DMS114 treated with DMSO at 0.1 percent for 48 hours (cell line): Measurements from ENCODE around the gene COL28A1.
"Not testable (repeated sequence)": the region's sequence is repeated elsewhere in the genome, so short reads cannot be mapped to it uniquely, and the experiment has no call there.

Experiments used
- DNase-seq: peaks from one replicate; lab custom pipeline; 2025; ENCODE audit not compliant: unreplicated experiment; lab: John Stamatoyannopoulos, UW

The COL28A1 gene

DNA sequence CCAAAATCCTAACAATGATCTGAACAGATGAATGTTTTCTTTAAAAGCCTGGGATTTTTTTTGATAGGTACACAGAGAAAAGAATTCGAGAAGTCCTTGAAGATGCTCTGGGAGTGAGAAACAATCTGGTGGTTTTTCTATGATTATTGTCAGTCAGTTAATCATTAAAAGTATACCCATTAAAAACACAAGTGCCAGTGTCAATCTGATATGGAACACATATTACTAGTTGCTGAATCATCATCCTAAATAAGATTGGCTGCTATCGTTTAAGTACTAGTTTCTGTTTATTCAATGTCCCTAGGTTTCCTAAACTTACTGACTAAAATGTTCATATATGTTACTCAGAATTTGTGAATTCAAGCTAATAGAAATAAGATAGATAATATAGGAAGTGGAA is 16.1 kb downstream of the COL28A1 start:
- DNase-seq, result no peak

DNA sequence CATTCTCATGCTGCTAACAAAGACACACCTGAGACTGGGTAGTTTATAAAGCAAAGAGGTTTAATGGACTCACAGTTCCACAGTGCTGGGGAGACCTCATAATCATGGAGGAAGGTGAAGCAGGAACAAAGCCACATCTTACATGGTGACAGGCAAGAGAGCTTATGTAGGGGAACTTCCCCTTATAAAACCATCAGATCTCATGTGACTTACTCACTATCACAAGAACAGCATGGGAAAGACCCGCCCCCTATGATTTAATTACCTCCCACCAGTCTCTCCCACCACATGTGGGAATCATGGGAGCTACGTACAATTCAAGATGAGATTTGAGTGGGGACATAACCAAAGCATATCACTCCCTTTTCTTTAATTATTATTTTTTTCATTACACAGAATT is 16.6 kb downstream of the COL28A1 start:
- no peak for DNase-seq

DNA sequence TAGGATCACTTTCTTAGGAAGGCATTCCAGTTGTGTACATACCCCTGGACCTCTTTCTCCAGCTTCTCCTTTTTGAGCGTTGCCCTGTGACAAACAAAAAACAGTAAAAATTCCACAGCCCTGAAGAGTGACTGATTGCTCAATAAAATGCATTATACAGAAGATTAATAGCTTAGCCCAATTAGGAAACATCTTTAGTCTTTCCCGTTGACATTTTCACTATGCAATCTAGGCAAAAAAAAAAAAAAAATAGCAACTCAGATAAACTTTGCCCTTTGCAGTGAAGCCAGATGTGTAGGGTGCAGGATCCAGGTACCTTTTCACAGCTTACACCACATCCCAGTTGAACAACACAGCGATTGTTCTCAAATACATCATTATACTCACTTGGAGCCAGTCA is 17.9 kb downstream of the COL28A1 start:
- DNase-seq, result no peak

DNA sequence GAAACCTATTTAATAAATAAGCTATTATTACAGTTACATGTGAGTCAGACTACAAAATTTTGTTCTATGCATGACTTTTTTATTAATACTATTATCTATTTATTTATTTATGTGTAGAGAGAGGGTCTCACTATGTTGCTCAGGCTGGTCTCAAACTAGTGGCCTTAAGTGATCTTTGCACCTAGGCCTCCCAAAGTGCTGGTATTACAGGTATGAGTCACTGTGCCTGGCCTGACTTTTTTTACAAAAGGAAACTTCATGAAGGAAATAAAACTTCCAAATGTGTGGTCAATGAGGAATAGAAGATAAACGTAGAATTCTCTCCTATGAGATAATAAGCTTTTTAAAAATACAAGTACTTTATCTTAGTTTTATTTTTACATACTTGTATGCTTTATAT is 19.0 kb downstream of the COL28A1 start:
- no peak for DNase-seq

DNA sequence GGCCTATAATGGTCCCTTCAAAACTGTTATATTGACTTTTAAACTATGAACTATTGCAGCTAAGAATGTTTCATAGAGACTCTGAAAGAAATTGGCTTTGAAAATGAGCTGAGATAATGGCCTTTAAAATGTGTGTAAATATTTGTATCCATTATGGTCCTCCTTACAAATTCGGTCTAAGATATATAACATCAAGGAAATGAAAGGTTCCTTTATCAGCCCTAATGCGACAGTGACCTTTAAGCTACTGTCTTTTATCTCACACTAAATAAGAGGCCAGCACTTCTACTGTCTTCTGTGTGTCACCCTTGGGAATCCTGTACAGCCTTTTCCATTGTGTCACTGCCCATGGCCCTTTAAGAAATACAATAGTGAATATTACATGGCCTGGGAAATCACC is 19.5 kb downstream of the COL28A1 start:
- no peak for DNase-seq

DNA sequence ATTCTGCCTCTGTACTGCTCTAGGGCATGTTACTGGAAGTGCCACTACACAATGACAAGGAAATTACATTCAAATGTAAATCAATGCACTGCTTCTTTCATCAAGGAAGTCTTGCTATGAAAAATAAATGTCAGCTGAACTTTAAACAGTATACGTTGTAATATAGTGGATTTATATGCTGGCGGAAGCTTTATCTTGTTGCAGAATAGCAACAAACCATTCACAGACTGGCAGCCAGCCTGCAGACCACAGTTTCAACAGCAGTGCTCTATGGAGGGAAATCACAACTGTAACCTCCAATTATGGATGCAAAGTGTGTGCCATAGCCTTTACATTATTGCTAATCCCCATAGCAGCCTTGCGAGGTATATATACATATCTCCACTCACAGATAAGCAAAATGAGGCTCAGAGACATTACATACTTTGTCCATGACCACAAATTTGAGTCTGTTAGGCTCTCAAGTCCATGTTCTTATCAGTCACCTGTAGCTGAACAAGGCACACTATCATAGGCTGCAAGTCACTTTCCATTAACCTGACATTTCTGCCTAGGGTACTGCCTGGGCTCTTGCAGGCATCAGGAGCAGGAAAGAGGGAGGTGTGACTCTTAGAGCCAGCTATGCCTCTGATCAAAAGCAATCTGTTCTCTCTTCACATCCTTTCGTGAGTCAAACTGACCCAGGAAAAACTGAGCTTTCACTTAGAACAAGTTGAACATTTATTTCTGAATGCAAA is 22.6 kb downstream of the COL28A1 start:
- DNase-seq, result no peak

DNA sequence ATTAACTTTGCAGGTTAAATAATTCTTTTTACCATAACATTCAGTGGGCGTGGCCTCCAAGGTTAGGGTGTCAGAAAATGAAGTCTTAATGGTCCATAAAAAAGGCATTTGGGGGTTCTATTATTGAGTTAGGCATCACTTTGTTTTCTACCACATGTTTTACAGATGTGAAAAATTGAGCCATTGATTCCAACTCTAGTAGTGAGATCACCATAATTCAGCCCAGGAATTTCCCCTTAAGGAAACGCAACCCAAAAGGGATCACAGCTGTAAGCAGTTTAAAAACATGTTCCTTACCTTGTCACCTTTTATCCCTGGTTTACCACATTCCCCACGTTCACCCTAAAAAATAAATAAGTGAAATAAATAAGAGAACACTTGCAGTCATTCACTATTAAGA is 24.9 kb downstream of the COL28A1 start:
- DNase-seq, result no peak

DNA sequence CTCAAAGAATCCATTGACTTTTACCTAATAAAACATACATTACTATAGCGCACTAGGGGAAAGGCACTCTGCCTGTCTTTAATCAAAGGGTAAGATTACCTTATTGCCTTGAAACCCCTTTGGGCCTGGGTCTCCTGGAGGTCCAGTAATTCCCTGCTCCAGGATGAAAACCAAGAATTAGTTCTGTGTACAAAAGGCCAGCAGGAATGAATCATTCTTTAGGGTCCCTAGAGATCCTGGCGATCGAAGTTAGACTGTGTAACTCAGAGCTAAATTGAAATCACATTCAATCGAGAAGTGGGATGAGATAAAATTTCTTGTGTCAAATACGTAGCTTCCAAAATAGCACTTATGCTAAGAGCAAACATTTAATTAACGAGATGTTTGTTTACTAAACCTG is 29.8 kb downstream of the COL28A1 start:
- no peak for DNase-seq

DNA sequence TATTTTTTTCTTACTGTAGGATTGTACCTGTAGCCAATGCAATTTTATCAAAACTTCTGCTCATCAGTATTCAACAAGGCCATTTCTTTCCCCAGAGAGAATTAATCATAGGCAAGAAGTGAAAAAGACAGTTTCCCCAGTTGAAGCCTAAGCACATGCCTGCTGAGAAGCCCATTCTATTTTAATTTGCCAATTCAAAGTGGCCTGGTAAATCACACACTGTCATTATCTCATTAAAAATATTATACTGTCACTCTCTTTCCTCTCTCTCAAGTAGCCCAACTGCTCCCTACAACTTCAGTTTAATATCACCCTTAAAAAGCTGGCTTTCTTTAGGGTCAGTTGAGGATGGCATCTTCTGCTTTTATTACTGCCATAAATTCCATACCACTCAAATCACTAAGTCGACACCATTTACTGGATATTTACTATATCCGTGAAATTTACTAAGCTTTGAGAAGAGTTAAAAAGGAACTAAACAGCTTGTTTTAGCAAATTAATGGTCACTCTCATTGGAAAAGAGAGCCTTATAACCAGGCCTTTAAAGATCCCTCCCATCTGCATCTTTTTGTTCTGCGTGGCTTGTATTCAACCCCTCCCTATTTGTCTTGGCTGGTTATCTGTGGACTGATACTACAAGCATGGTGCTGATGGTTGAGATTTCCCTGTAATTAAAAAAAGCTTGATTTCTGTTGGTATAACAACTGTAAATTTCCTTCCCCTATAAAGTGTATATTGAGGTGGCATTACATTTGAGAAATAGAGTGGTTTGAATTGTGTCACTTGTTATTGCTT is 30.6 kb downstream of the COL28A1 start:
- DNase-seq, result no peak

DNA sequence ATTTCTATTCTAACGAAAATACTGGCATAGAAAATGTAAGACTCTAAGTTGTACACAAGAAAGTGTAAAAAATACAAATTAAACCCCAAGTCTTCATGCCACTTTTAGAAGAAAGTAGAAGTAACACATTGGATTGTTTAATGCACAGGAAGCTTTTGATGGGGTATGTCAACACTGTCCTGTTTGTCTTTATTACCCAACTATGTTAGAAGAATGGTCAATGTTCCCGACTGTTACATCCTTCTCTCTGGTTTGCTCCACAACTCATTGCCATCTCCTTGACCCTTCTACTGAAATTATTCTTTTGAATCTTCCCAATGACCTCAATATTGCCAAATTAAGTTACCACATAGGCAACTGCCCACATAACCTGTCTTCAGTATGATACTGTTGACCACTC is 35.8 kb downstream of the COL28A1 start:
- DNase-seq, result no peak

DNA sequence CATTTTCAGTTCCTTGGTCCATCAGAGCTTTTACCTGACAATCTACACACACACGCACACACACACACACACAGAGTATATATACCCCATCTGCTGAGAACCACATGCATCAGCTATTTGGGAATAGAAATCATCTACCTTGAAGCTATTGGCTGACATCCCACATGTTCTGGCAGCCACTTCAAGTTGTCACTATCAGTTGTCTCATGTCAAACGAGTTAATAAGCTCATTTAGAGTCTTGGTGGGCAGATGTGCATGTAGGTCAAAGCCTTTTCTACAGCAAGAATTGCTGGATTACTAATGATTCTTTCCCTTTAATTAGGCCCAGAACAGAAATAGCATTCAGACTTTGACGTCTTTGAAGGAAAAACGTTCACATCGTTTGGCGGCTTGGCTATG is 36.8 kb downstream of the COL28A1 start:
- no peak for DNase-seq

DNA sequence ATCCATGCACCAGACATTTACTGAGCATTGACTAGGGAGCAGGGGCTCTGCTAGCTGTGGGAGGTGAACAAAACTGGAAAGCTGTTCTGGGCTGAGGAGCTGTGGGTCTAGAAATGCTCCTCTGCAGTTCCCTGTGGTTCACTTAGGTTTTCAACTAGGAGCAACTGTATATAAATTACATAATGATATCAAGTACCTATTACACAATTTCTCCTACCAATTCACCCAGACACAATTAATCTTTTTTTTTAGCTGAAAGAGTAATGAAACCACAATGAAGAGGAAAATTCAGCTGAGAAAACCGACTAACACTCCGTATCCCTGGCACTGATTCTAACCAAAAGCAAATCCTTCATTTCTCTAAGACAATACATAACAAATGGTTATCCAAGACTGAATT is 39.4 kb downstream of the COL28A1 start:
- DNase-seq, result no peak

DNA sequence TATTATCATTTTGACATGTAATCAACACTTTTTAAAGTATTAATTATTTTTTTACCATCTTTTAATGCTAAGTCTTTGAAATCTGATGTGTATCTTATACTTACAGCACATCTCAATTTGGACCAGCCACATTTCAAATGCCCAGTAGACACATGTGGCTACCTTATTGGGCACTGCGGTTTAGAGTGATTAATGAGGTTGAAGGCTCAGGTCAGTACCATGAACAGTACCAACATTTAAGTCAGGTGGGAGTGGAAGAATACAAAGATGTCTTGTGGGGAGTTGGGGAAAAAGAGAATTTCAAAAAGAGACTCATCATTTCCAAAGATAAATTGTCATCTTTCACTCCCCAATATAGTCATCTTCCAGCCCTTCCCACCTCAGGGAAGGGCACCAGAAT is 40.5 kb downstream of the COL28A1 start:
- DNase-seq, result no peak

DNA sequence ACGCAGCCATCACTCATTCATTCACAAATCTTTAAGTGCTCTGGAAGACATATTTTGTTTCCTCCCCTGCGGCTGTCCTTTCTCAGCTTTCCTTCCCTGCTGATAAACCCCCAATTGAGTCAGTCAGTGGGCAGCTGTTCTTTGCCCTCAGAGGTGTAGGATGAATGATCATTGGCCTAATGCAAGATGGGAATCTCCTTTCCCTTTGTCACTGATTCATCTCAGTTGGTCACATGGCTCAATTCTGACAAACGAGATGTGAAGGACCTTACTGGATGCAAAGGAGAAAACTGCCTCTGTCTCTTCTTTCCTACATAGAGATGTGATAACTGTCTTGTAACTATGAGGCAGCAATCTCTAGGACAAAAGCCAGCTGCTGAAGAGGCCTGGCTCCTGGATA is 44.6 kb downstream of the COL28A1 start:
- DNase-seq, result no peak

DNA sequence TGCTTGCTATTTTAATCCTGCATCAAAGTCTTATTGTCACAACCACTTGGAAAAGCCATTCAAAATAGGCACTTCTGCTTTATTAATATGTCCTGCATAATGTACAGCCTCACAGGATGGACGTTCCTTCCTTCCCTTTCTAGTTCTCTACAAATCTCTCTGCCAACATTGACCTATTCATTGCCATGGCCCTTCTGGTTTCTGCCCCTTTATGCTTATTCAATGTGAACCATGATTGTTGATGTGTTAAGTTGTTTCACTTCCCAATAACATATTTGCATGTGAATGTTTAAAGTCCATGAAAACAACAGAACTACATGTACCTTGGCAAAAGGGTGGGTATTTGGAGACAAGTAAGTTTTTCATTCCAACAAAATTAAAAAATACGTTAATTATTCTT is 45.7 kb downstream of the COL28A1 start:
- no peak for DNase-seq

DNA sequence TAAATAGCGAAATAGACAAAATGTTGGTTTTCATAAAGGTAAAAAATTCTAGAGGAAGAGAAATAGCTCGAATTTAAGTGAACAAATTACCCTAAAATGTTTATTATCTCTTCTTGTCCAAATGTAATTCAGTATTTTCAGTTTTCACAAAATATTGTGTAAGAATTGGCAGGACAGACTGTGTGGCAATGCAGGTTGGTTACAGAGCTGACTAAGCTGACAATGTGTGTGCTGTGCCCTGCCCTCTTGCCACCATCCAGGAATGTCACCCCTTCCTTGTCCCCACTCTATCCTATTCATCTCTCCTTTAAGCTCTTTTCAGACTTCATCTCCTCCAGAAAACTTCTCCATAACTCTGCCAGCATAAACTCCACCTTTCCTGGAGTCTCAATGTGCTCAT is 46.1 kb downstream of the COL28A1 start:
- no peak for DNase-seq

DNA sequence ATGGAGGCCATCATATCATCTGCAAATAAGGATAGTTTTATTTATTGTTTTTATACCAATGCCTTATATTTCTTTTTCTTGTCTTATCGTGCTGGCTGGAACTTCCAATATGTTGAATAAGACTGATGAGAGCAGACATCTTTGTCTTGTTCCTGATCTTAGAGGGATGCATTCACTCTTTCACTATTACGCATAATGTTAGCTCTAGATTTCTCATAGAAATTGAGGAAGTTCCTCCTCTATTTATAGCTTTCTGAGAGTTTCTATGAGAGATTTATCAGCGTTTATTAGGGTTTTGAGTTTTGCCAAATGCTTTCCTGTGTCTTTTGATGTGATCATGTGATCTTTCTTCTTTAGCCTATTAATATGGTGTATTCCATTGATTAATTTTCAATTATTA is 49.3 kb downstream of the COL28A1 start:
- DNase-seq, result no peak

DNA sequence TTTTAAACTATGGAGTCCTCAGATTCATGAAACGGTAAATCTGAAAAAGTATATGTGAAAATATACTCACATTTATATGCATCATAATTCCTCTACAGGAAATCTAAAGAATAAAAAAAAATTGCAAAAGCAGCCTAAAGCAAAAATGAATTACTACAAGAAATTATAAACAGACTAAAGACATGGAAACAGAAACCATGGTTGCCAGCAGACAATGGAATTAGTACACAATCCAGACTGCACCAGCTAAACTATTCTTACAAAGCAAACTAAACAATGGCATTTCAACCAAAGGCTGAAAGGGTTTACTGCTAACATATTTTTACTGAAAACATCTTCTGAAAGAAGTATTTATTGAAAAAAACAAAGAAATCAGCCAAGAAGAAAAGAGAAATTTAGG is 51.6 kb downstream of the COL28A1 start:
- DNase-seq, result no peak

DNA sequence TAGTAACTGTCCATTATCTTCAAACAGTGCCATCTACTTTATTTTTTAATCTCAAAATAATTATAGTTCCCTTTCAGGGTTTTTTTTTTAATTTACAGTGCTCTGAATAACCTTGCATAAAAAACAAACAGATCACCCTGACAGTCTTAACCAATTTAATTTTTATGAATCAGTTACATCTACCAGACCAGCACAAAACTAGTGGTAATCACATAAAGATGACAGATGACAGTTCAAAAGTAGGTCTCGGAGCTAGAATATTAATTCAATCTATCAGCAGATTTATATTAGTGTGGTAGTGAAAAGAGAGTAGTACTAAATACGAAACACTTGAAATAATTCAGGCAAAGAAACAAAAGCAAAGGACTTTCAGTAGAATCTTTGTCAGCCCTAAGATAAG is 53.9 kb downstream of the COL28A1 start:
- no peak for DNase-seq

DNA sequence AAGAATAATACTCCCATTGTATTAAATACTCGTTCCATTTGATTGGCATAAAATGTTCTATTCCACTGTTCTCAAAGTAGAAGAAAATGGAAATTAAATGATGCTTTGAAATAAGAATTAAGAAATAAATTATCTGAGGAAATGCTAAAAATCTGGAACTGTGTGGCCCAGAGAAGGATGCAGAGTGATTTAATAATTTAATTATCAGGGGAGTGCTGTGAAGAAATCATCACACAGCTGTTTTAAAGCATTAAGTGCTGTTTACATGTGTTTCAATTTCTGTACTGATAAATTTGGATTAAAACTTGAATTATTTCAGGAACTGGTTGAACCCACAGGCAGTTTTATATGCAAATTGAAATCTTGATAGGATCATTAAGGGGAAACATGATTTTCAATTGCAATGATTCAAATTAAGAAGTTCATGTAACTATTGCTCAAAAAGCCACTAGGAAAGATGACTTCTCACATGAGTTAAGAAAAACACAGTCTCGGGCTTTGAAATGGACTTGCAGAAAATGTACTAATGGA is 56.3 kb downstream of the COL28A1 start:
- DNase-seq, result no peak

DNA sequence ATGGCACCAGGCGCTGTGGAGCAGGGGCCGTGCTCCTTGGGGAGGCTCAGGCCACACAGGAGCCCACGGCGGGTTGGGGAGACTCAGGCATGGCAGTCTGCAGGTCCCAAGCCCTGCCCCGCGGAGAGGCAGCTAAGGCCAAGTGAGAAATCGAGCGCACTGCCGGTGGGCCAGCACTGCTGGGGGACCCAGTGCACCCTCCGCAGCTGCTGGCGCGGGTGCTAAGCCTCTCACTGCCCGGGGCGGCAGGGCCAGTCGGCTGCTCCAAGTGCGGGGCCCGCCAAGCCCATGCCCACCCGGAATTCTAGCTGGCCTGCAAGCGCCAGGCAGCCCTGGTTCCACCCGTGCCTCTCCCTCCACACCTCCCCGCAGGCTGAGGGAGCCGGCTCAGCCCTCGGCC is 57.1 kb downstream of the COL28A1 start:
- DNase-seq, result no peak

DNA sequence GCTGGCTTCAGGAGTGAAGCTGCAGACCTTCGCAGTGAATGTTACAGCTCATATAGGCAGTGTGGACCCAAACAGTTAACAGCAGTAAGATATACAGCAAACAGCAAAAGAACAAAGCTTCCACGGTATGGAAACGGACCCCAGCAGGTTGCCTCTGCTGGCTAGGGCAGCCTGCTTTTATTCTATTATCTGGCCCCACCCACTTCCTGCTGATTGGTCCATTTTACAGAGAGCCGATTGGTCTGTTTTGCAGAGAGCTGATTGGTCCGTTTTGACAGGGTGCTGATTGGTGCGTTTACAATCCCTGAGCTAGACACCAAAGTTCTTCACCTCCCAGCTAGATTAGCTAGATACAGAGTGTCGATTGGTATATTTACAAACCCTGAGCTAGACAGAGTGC is 58.0 kb downstream of the COL28A1 start:
- DNase-seq, result not testable (repeated sequence)
